ENCODE results near the gene ZNF408.

DNA sequence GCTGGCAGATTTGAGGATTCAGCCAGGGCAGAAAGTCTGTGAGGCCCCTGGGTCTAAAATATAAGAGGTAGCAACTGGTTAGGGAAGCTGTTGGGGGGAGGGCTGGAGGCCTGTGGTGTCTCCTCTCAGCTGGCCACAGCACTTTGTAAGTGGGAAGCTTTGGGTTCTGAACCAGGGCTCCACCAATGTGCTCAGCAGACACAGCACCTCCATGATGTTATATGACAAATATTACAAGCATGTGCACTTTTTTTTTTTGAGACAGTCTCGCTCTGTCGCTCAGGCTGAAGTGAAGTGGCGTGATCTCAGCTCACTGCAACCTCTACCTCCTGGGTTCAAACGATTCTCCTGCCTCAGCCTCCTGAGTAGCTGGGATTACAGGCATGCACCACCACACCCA is 8.4 kb upstream of the ZNF408 start:
- TF ChIP-seq POLR2A (IDR thresholded peaks at IDR 0.05) (no peak), POLR2AphosphoS5 (IDR thresholded peaks at IDR 0.05) (no peak)
- TF ChIP-seq, protein P1, sequence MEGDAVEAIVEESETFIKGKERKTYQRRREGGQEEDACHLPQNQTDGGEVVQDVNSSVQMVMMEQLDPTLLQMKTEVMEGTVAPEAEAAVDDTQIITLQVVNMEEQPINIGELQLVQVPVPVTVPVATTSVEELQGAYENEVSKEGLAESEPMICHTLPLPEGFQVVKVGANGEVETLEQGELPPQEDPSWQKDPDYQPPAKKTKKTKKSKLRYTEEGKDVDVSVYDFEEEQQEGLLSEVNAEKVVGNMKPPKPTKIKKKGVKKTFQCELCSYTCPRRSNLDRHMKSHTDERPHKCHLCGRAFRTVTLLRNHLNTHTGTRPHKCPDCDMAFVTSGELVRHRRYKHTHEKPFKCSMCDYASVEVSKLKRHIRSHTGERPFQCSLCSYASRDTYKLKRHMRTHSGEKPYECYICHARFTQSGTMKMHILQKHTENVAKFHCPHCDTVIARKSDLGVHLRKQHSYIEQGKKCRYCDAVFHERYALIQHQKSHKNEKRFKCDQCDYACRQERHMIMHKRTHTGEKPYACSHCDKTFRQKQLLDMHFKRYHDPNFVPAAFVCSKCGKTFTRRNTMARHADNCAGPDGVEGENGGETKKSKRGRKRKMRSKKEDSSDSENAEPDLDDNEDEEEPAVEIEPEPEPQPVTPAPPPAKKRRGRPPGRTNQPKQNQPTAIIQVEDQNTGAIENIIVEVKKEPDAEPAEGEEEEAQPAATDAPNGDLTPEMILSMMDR (IDR thresholded peaks at IDR 0.05 in 8 of 11, conservative IDR thresholded peaks at IDR 0.05 in 3 of 11): no peak

Data from spleen (tissue), 7 donors.